WTC11 (cell line): Measurements from ENCODE around the gene MCCC1. TPM values are rescaled to one million over a fixed set of nuclear protein-coding genes. Genes with fewer than 3 reads are reported as not detected.
A peak's percentile ranks its signal among the peaks of the same experiment; 100 is the strongest.

Experiments
- ATAC-seq: fragments of 200-7000 bp; cut with Tn5 transposase; 2 replicates; pipeline ENCODE4 v1.10.0; 2021; ENCODE audit warnings: mild to moderate bottlenecking, moderate library complexity
- CTCF ChIA-PET: fragments of 300-600 bp; sonication (Branson Sonifier 250); formaldehyde crosslinking; loops from one replicate; lab custom pipeline; 2021; ENCODE audit warnings: antibody characterized with exemption; lab: Charles Lee
- POLR2A ChIA-PET: fragments of 350-600 bp; sonication (Branson Sonifier 250); formaldehyde crosslinking; loops from one replicate; lab custom pipeline; 2021; ENCODE audit warnings: antibody characterized with exemption; lab: Charles Lee
- DNase-seq: peaks from one replicate; pipeline ENCODE4 v3.0.0; 2021; ENCODE audit warnings: low spot score
- H3K27ac Mint-ChIP-seq: 2 replicates; pipeline ENCODE4 v1.8.0; 2021; ENCODE audit warnings: mixed read lengths
- H3K27me3 Mint-ChIP-seq: 2 replicates; pipeline ENCODE4 v1.8.0; 2021; ENCODE audit warnings: low read depth, mild to moderate bottlenecking, moderate library complexity, mixed read lengths
- H3K36me3 Mint-ChIP-seq: 2 replicates; pipeline ENCODE4 v1.8.0; 2021; ENCODE audit warnings: mixed read lengths
- H3K4me1 Mint-ChIP-seq: 2 replicates; pipeline ENCODE4 v1.8.0; 2022; ENCODE audit warnings: mixed read lengths
- H3K4me3 Mint-ChIP-seq: 2 replicates; pipeline ENCODE4 v1.8.0; 2021; ENCODE audit warnings: mild to moderate bottlenecking, moderate library complexity, mixed read lengths
- H3K9me3 Mint-ChIP-seq: 2 replicates; pipeline ENCODE4 v1.8.0; 2021; ENCODE audit warnings: mixed read lengths
- AFF4 ChIP-seq: sonication (generic); formaldehyde crosslinking; IDR thresholded peaks from 2 replicates; pipeline ENCODE4 v1.8.1; 2023; ENCODE audit warnings: mild to moderate bottlenecking, missing genetic modification reagents, borderline replicate concordance
- CREB1 ChIP-seq: sonication (generic); formaldehyde crosslinking; IDR thresholded peaks from 2 replicates; pipeline ENCODE4 v1.8.0; 2023; ENCODE audit warnings: mild to moderate bottlenecking, missing genetic modification reagents
- EMX1 ChIP-seq: fragments of 250-450 bp; sonication (Bioruptor Pico); IDR thresholded peaks from 2 replicates; pipeline ENCODE4 v1.8.0; 2021; ENCODE audit warnings: mild to moderate bottlenecking
- FOXK1 ChIP-seq: sonication (generic); formaldehyde crosslinking; IDR thresholded peaks from 2 replicates; pipeline ENCODE4 v1.8.0; 2022; ENCODE audit warnings: mild to moderate bottlenecking, moderate library complexity, missing genetic modification reagents
- FOXP1 ChIP-seq: sonication (generic); formaldehyde crosslinking; IDR thresholded peaks from 2 replicates; pipeline ENCODE4 v1.8.0; 2022; ENCODE audit warnings: missing genetic modification reagents, mild to moderate bottlenecking, moderate library complexity, borderline replicate concordance
- IRF1 ChIP-seq: sonication (generic); formaldehyde crosslinking; IDR thresholded peaks from 2 replicates; pipeline ENCODE4 v1.8.0; 2023; ENCODE audit warnings: missing genetic modification reagents
- IRF2 ChIP-seq: sonication (generic); formaldehyde crosslinking; IDR thresholded peaks from 2 replicates; pipeline ENCODE4 v1.8.0; 2022; ENCODE audit warnings: low read depth, missing genetic modification reagents, borderline replicate concordance
- JUN ChIP-seq: sonication (generic); formaldehyde crosslinking; IDR thresholded peaks from 2 replicates; pipeline ENCODE4 v1.8.0; 2023; ENCODE audit warnings: mild to moderate bottlenecking, missing genetic modification reagents
- MLX ChIP-seq: sonication (generic); formaldehyde crosslinking; IDR thresholded peaks from 2 replicates; pipeline ENCODE4 v1.8.1; 2023; ENCODE audit warnings: mild to moderate bottlenecking, missing genetic modification reagents, moderate library complexity
- MYBL2 ChIP-seq: sonication (generic); formaldehyde crosslinking; IDR thresholded peaks from 2 replicates; pipeline ENCODE4 v1.8.1; 2023; ENCODE audit warnings: mild to moderate bottlenecking, moderate library complexity, missing genetic modification reagents
- NFE2L1 ChIP-seq: sonication (generic); formaldehyde crosslinking; IDR thresholded peaks from 2 replicates; pipeline ENCODE4 v1.8.1; 2023; ENCODE audit warnings: missing genetic modification reagents
- RELA ChIP-seq: sonication (generic); formaldehyde crosslinking; IDR thresholded peaks from 2 replicates; pipeline ENCODE4 v1.8.1; 2022; ENCODE audit warnings: missing genetic modification reagents, mild to moderate bottlenecking, borderline replicate concordance
- RORB ChIP-seq: fragments of 250-450 bp; sonication (Bioruptor Pico); IDR thresholded peaks from 2 replicates; pipeline ENCODE4 v1.9.0; 2021; ENCODE audit warnings: mild to moderate bottlenecking
- SMAD3 ChIP-seq: sonication (generic); formaldehyde crosslinking; IDR thresholded peaks from 2 replicates; pipeline ENCODE4 v1.8.0; 2022; ENCODE audit warnings: missing genetic modification reagents, mild to moderate bottlenecking, borderline replicate concordance
- SMAD4 ChIP-seq: sonication (generic); formaldehyde crosslinking; IDR thresholded peaks from 2 replicates; pipeline ENCODE4 v1.8.0; 2022; ENCODE audit warnings: mild to moderate bottlenecking, missing genetic modification reagents
- SP1 ChIP-seq: sonication (generic); formaldehyde crosslinking; conservative IDR thresholded peaks from 2 replicates; pipeline ENCODE4 v1.8.1; 2022; ENCODE audit warnings: missing genetic modification reagents
- TCF7 ChIP-seq: sonication (generic); formaldehyde crosslinking; IDR thresholded peaks from 2 replicates; pipeline ENCODE4 v1.8.0; 2022; ENCODE audit warnings: mild to moderate bottlenecking, low read depth, missing genetic modification reagents, moderate library complexity
- ZBTB21 ChIP-seq: sonication (generic); formaldehyde crosslinking; IDR thresholded peaks from 2 replicates; pipeline ENCODE4 v1.8.1; 2023; ENCODE audit warnings: mild to moderate bottlenecking, missing genetic modification reagents, borderline replicate concordance
- ZNF121 ChIP-seq: sonication (generic); formaldehyde crosslinking; IDR thresholded peaks from 2 replicates; pipeline ENCODE4 v1.8.0; 2023; ENCODE audit warnings: missing genetic modification reagents
- ZNF423 ChIP-seq: fragments of 250-450 bp; sonication (Bioruptor Pico); IDR thresholded peaks from 2 replicates; pipeline ENCODE4 v2.1.2; 2022; ENCODE audit warnings: mild to moderate bottlenecking, moderate library complexity
- ZNF512 ChIP-seq: sonication (generic); formaldehyde crosslinking; IDR thresholded peaks from 2 replicates; pipeline ENCODE4 v1.8.1; 2022; ENCODE audit warnings: missing genetic modification reagents, borderline replicate concordance
- total RNA-seq: library from RNA; stranded (reverse); gene quantifications from 3 replicates; pipeline ENCODE4 v1.2.3, GENCODE V29; 2021
- TF ChIP-seq, protein P1 (sequence below): sonication (generic); formaldehyde crosslinking; IDR thresholded peaks from 2 replicates; pipeline ENCODE4 v1.8.1; 2023; ENCODE audit warnings: mild to moderate bottlenecking, moderate library complexity, missing genetic modification reagents
- TF ChIP-seq, protein P2 (sequence below): fragments of 200-600 bp; IDR thresholded peaks from 2 replicates; pipeline ENCODE4 v1.8.0; 2022; ENCODE audit warnings: antibody characterized with exemption

MCCC1 gene
- total RNA-seq, 1 experiment from 2014 or later, result 19.5 TPM

- no peak overlapping the region for H3K27ac Mint-ChIP-seq
- no peak overlapping the region for H3K4me3 Mint-ChIP-seq
- TF ChIP-seq FOXK1 (no peak), RELA (no peak), SMAD4 (CRISPR knock-in tag) (no peak), ZNF121 (CRISPR knock-in tag) (no peak), ZBTB21 (CRISPR knock-in tag) (no peak), SMAD3 (CRISPR knock-in tag) (no peak), MLX (CRISPR knock-in tag) (no peak)
- TF ChIP-seq, all 79 proteins: peak for 0
- H3K27me3 Mint-ChIP-seq, result no peaks in the 10 kb centered on the region
- H3K9me3 Mint-ChIP-seq, result no peaks in the 10 kb centered on the region
- POLR2A ChIA-PET, result no interaction called here
- H3K36me3 Mint-ChIP-seq, result no peaks in the 10 kb centered on the region
- CTCF ChIA-PET, result no interaction called here
- no peak for DNase-seq
- no peaks in the 10 kb centered on the region; the same call in 1 of the 2 replicates for H3K4me1 Mint-ChIP-seq
- no peak for ATAC-seq
These were observed 113.3 kb downstream of the MCCC1 start for GRCh38 chr3:182986021-182986420.

DNA sequence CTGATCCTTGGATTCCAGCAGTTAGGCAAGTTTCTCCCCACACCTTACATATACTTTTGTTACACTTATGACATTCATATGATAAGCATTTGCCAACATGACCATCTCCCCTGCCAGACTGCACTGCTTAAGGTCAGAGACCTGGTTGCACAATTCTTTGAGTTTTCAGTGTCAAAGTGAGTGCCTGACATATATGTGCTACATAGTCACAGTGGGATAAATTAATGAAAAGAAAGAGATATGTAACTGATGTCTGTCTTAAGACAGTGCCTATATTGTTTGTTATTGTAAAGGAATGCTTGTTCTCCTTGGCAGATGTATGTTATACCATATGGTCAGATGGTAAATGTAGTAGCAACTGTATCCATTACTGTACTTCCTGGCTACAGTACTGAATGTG lies 115.4 kb downstream of the MCCC1 start:
- POLR2A ChIA-PET, result interaction anchor here (0.6 kb wide), 1 partner anchor 165 kb away, joined by 3 read pairs; no protein-coding TSS in a partner anchor
- no peak overlapping the region for H3K27ac Mint-ChIP-seq
- H3K36me3 Mint-ChIP-seq, result no peaks in the 10 kb centered on the region
- H3K9me3 Mint-ChIP-seq, result no peaks in the 10 kb centered on the region
- CTCF ChIA-PET, result interaction anchor here (1.1 kb wide), 1 partner anchor 15 kb away, joined by 3 read pairs; no protein-coding TSS in a partner anchor
- H3K4me1 Mint-ChIP-seq, result peaks cover 5% of the 10 kb centered on the region
- DNase-seq (no peak), ATAC-seq (no peak)
- no peak overlapping the region for H3K4me3 Mint-ChIP-seq
- TF ChIP-seq AFF4, result no peak
- TF ChIP-seq MYBL2 (CRISPR knock-in tag), result no peak
- TF ChIP-seq RORB (CRISPR knock-in tag), result no peak
- no peak for TF ChIP-seq ZNF423 (CRISPR knock-in tag)
- TF ChIP-seq TCF7, result no peak
- no peak for TF ChIP-seq ZNF512 (CRISPR knock-in tag)
- no peak for TF ChIP-seq CREB1 (CRISPR knock-in tag)
- H3K27me3 Mint-ChIP-seq, result no peaks in the 10 kb centered on the region

GRCh38 chr3:182981038-182981380 lies 118.3 kb downstream of the MCCC1 start:
- H3K27ac Mint-ChIP-seq, result no peak overlapping the region
- no peaks in the 10 kb centered on the region for H3K9me3 Mint-ChIP-seq
- H3K27me3 Mint-ChIP-seq, result no peaks in the 10 kb centered on the region
- DNase-seq, result no peak
- peaks cover 19% of the 10 kb centered on the region for H3K4me1 Mint-ChIP-seq
- ChIA-PET CTCF (no interaction called here), POLR2A (no interaction called here)
- ATAC-seq, result no peak
- H3K4me3 Mint-ChIP-seq, result peak overlapping the region; percentile 66
- H3K36me3 Mint-ChIP-seq, result no peaks in the 10 kb centered on the region
- no peak for TF ChIP-seq TCF7
- no peak for TF ChIP-seq SP1 (CRISPR knock-in tag)
- TF ChIP-seq JUN (CRISPR knock-in tag), result no peak
- no peak for TF ChIP-seq EMX1 (CRISPR knock-in tag)
- TF ChIP-seq FOXP1, result no peak
- TF ChIP-seq IRF1 (CRISPR knock-in tag), result no peak
- TF ChIP-seq, protein P1, sequence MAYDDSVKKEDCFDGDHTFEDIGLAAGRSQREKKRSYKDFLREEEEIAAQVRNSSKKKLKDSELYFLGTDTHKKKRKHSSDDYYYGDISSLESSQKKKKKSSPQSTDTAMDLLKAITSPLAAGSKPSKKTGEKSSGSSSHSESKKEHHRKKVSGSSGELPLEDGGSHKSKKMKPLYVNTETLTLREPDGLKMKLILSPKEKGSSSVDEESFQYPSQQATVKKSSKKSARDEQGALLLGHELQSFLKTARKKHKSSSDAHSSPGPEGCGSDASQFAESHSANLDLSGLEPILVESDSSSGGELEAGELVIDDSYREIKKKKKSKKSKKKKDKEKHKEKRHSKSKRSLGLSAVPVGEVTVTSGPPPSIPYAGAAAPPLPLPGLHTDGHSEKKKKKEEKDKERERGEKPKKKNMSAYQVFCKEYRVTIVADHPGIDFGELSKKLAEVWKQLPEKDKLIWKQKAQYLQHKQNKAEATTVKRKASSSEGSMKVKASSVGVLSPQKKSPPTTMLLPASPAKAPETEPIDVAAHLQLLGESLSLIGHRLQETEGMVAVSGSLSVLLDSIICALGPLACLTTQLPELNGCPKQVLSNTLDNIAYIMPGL (CRISPR knock-in tag), result no peak
- no peak for TF ChIP-seq NFE2L1
- no peak for TF ChIP-seq IRF2
- TF ChIP-seq, protein P2, sequence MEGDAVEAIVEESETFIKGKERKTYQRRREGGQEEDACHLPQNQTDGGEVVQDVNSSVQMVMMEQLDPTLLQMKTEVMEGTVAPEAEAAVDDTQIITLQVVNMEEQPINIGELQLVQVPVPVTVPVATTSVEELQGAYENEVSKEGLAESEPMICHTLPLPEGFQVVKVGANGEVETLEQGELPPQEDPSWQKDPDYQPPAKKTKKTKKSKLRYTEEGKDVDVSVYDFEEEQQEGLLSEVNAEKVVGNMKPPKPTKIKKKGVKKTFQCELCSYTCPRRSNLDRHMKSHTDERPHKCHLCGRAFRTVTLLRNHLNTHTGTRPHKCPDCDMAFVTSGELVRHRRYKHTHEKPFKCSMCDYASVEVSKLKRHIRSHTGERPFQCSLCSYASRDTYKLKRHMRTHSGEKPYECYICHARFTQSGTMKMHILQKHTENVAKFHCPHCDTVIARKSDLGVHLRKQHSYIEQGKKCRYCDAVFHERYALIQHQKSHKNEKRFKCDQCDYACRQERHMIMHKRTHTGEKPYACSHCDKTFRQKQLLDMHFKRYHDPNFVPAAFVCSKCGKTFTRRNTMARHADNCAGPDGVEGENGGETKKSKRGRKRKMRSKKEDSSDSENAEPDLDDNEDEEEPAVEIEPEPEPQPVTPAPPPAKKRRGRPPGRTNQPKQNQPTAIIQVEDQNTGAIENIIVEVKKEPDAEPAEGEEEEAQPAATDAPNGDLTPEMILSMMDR, result no peak
